Spleen (tissue), 7 donors: Measurements from ENCODE around the gene NOTCH3.

Experiments used
- POLR2A ChIP-seq, 3 donors: fragments of 450-650 bp; IDR thresholded peaks; one replicate each; pipeline ENCODE4 v1.5.1; 2017; ENCODE audit warnings: antibody characterized with exemption in 3 of 3, mild to moderate bottlenecking in 1 of 3
- POLR2AphosphoS5 ChIP-seq, 3 donors: sonication (generic); formaldehyde crosslinking; IDR thresholded peaks; one replicate each; pipeline ENCODE4 v1.5.1; 2017; ENCODE audit warnings: antibody characterized with exemption in 3 of 3
- TF ChIP-seq, protein P1 (sequence below), 11 experiments: fragments of 200-600 bp in 7 of 11; fragments of 450-650 bp in 4 of 11; sonication (generic) in 4 of 11; IDR thresholded peaks in 8 of 11; conservative IDR thresholded peaks in 3 of 11; 1 replicate in 7 of 11; 2 replicates in 4 of 11; pipeline versions ENCODE4 v1.4.0 to v1.8.0; 2016 to 2021; ENCODE audit warnings: antibody characterized with exemption in 11 of 11, inconsistent platforms in 4 of 11, mild to moderate bottlenecking in 1 of 11
- donor health status: DM: no; HTN: no; CAD: no; lungs with moderate emphysema.
- donor health status: DM: no; HTN: no; CAD: no.
- donor health status: DM: no; HTN: no; CAD: no.

DNA sequence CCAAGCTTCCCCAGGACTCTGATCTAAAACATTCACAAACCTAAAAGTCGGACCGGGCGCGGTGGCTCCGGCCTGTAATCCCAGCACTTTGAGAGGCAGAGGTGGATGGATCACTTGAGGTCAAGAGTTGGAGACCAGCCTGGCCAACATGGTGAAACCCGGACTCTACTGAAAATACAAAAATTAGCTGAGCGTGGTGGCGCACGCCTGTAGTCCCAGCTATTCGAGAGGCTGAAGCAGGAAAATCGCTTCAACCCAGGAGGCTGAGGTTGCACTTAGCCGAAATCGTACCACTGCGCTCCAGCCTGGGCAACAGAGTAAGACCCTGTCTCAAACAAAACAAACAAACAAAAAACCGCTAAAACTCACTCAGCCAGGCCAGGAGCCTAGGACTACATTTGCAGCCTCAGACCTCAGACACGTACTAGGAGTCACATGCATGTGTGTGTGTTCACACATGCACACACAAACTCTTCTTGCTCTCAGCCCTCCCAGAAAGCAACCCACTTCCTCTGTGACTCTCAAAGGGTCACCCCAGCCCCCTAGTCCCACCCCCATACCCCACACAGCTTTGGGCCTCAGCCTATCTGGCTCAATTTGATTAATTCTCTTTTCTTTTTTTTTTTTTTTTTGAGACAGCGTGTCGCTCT, 704 bp upstream of the NOTCH3 start:
- TF ChIP-seq, protein P1, sequence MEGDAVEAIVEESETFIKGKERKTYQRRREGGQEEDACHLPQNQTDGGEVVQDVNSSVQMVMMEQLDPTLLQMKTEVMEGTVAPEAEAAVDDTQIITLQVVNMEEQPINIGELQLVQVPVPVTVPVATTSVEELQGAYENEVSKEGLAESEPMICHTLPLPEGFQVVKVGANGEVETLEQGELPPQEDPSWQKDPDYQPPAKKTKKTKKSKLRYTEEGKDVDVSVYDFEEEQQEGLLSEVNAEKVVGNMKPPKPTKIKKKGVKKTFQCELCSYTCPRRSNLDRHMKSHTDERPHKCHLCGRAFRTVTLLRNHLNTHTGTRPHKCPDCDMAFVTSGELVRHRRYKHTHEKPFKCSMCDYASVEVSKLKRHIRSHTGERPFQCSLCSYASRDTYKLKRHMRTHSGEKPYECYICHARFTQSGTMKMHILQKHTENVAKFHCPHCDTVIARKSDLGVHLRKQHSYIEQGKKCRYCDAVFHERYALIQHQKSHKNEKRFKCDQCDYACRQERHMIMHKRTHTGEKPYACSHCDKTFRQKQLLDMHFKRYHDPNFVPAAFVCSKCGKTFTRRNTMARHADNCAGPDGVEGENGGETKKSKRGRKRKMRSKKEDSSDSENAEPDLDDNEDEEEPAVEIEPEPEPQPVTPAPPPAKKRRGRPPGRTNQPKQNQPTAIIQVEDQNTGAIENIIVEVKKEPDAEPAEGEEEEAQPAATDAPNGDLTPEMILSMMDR (IDR thresholded peaks at IDR 0.05 in 8 of 11, conservative IDR thresholded peaks at IDR 0.05 in 3 of 11): no peak
- no peak for TF ChIP-seq POLR2A (IDR thresholded peaks at IDR 0.05)
- no peak for TF ChIP-seq POLR2AphosphoS5 (IDR thresholded peaks at IDR 0.05)
